A549 (cell line): Measurements from ENCODE around the gene ABO.

ENCODE experiments used
- CTCF ChIP-seq: fragments of >200 bp; sonication (Bioruptor Twin); formaldehyde crosslinking; IDR thresholded peaks from 3 replicates; pipeline ENCODE4 v1.5.1; 2016
- MAX ChIP-seq: IDR thresholded peaks from 2 replicates; pipeline ENCODE4 v1.6.1; 2012
- MYC ChIP-seq: IDR thresholded peaks from 2 replicates; pipeline ENCODE4 v1.6.1; 2012; ENCODE audit warnings: mild to moderate bottlenecking, inconsistent platforms, low read length, improper control_type of control experiment, borderline replicate concordance
- POLR2A ChIP-seq: IDR thresholded peaks from 2 replicates; pipeline ENCODE4 v1.6.1; 2012; ENCODE audit warnings: mild to moderate bottlenecking, low read length

- TF ChIP-seq CTCF, result no peak
- TF ChIP-seq POLR2A, result no peak
- TF ChIP-seq MAX, result no peak
- TF ChIP-seq MYC, result no peak
These were observed 21.7 kb downstream of the ABO start for GRCh38 chr9:133253268-133253667.
